Stimulated activated CD8-positive, alpha-beta memory T cell treated with anti-CD3 and anti-CD28 coated beads, Interleukin-15, amount 100 ng/mL, for 1 hour (primary cell): ENCODE measurements around the gene NTN1.

ENCODE experiments used
- DNase-seq: peaks from one replicate; pipeline ENCODE4 v3.0.0-alpha.2; 2020; ENCODE audit warnings: low read depth

NTN1 gene

GRCh38 chr17:9195961-9196670, 174.8 kb downstream of the NTN1 start:
- no peak for DNase-seq

GRCh38 chr17:9199571-9200551, 178.6 kb downstream of the NTN1 start:
- DNase-seq: no peak

GRCh38 chr17:9200699-9201359, 179.5 kb downstream of the NTN1 start:
- no peak for DNase-seq

GRCh38 chr17:9202532-9202931, 181.2 kb downstream of the NTN1 start:
- DNase-seq: no peak

- no peak for DNase-seq
These were observed 182.6 kb downstream of the NTN1 start for GRCh38 chr17:9203771-9204425.

GRCh38 chr17:9204637-9205329, 183.5 kb downstream of the NTN1 start:
- DNase-seq: no peak

GRCh38 chr17:9205520-9206409, 184.5 kb downstream of the NTN1 start:
- no peak for DNase-seq

GRCh38 chr17:9206410-9206703, 185.0 kb downstream of the NTN1 start:
- DNase-seq: no peak

- no peak for DNase-seq
These were observed 185.5 kb downstream of the NTN1 start for GRCh38 chr17:9206741-9207332.

- no peak for DNase-seq
These were observed 187.2 kb downstream of the NTN1 start for GRCh38 chr17:9208381-9209105.

GRCh38 chr17:9209347-9209746, 188.0 kb downstream of the NTN1 start:
- no peak for DNase-seq

GRCh38 chr17:9209781-9210370, 188.6 kb downstream of the NTN1 start:
- DNase-seq: no peak

GRCh38 chr17:9211133-9211765, 189.9 kb downstream of the NTN1 start:
- DNase-seq: no peak

GRCh38 chr17:9212376-9213302, 191.3 kb downstream of the NTN1 start:
- no peak for DNase-seq

- DNase-seq: no peak
These were observed 192.0 kb downstream of the NTN1 start for GRCh38 chr17:9213303-9213640.

- DNase-seq: no peak
These were observed 194.2 kb downstream of the NTN1 start for GRCh38 chr17:9215465-9215864.

- no peak for DNase-seq
These were observed 196.1 kb downstream of the NTN1 start for GRCh38 chr17:9217151-9218056.
